Naive thymus-derived CD8-positive, alpha-beta T cell (primary cell): ENCODE data around the gene TCEAL9. TPM values are rescaled to one million over a fixed set of nuclear protein-coding genes. Genes with fewer than 3 reads are reported as not detected.
"Not testable (repeated sequence)": the region's sequence is repeated elsewhere in the genome, so short reads cannot be mapped to it uniquely, and the experiment has no call there.

Source experiments
- ATAC-seq, 2 donors: fragments of 150-1000 bp; cut with Tn5 transposase in 1 of 2; sonication (Bioruptor Pico), chemical (Tn5 transposase) in 1 of 2; 1 replicate in 1 of 2; 2 replicates in 1 of 2; pipeline ENCODE4 v1.10.0; 2021; ENCODE audit warnings: mild to moderate bottlenecking in 2 of 2, moderate library complexity in 2 of 2
- POLR2A ChIA-PET: fragments of 350-600 bp; sonication (Branson Sonifier 250); formaldehyde crosslinking; loops from one replicate; lab custom pipeline; 2021; ENCODE audit warnings: antibody characterized with exemption; lab: Charles Lee
- DNase-seq, 10 donors: peaks; one replicate each; pipeline versions ENCODE4 v3.0.0 to v3.0.0-alpha.2; 2020 to 2022
- H3K27ac Mint-ChIP-seq, 10 donors: one replicate each; pipeline ENCODE4 v1.8.0; 2020 to 2022; ENCODE audit warnings: mild to moderate bottlenecking in 10 of 10, mixed read lengths in 10 of 10, moderate library complexity in 4 of 10, inconsistent platforms in 1 of 10
- H3K27me3 Mint-ChIP-seq, 5 donors: one replicate each; pipeline ENCODE4 v1.8.0; 2021 to 2022; ENCODE audit warnings: mixed read lengths in 5 of 5
- H3K36me3 Mint-ChIP-seq, 3 donors: one replicate each; pipeline ENCODE4 v1.8.0; 2020 to 2022; ENCODE audit warnings: mixed read lengths in 3 of 3, mild to moderate bottlenecking in 2 of 3, inconsistent platforms in 1 of 3
- H3K4me1 Mint-ChIP-seq, 4 donors: one replicate each; pipeline ENCODE4 v1.8.0; 2021 to 2022; ENCODE audit warnings: mixed read lengths in 4 of 4
- H3K4me3 Mint-ChIP-seq, 10 donors: one replicate each; pipeline ENCODE4 v1.8.0; 2020 to 2022; ENCODE audit warnings: mild to moderate bottlenecking in 10 of 10, mixed read lengths in 10 of 10, moderate library complexity in 6 of 10, inconsistent platforms in 1 of 10
- H3K9me3 Mint-ChIP-seq, 9 donors: one replicate each; pipeline ENCODE4 v1.8.0; 2020 to 2022; ENCODE audit warnings: mixed read lengths in 9 of 9, mild to moderate bottlenecking in 3 of 9, inconsistent platforms in 1 of 9, moderate library complexity in 1 of 9
- polyA plus RNA-seq, 3 donors: library from polyadenylated mRNA; unstranded; fragments of 300-500 nt; fragmentation: Illumina TruSeq; gene quantifications; one replicate each; pipeline ENCODE4 v1.2.3, GENCODE V29; 2021
- total RNA-seq, 8 experiments: library from RNA in 2 of 8; stranded (reverse) in 2 of 8; gene quantifications; one replicate each; pipeline ENCODE4 v1.2.3 and lab custom pipeline; 2021 to 2026

TCEAL9 gene
- total and polyA plus RNA-seq, 5 experiments from 2014 or later: 1.3 to 5.2 (median 3.3) TPM

DNA sequence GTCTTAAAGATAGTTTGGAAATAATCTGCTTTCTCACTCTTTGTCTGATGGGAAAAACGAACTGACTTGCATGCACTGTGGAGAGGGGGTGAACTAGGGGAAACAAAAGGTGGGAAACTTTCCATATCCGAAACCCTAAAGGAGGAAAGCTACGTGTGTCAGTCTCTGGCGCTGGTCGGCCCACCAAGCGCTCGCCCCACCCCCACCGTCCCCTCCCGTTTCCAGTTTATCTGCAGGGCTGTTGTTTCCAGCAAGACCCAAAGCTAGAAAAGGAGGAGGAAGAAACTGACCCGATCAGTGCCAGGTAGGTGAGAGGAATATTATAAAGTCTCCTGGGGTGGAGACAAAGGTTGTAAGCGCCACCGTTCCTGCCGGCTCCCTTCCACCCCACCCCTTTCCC is 552 bp downstream of the TCEAL9 start:
- peak; percentile 14 to 50 for ATAC-seq
- Mint-ChIP-seq H3K4me3 (peak overlapping the region; percentile 83 to 93 (median 90)), H3K36me3 (no peaks in the 10 kb centered on the region), H3K9me3 (no peaks in the 10 kb centered on the region), H3K27me3 (peaks cover 0 to 4% (median 0%) of the 10 kb centered on the region in 5 donors), H3K27ac (peak overlapping the region in 8 of 10 donors; percentile 27 to 94 (median 80)), H3K4me1 (peaks cover 6 to 18% (median 8%) of the 10 kb centered on the region in 4 donors)
- POLR2A ChIA-PET: interaction anchor here (0.6 kb wide), 1 partner anchor 10 kb away, joined by 4 read pairs; no protein-coding TSS in a partner anchor
- DNase-seq: no peak

- Mint-ChIP-seq H3K27ac (no peak overlapping the region), H3K4me1 (peaks cover 6 to 18% (median 8%) of the 10 kb centered on the region in 4 donors), H3K27me3 (peaks cover 0 to 4% (median 0%) of the 10 kb centered on the region in 5 donors), H3K4me3 (peak overlapping the region in 4 of 10 donors; percentile 1 to 52 (median 47)), H3K9me3 (no peaks in the 10 kb centered on the region), H3K36me3 (no peaks in the 10 kb centered on the region)
- POLR2A ChIA-PET: no interaction called here
- ATAC-seq (no peak), DNase-seq (no peak)
Measured at GRCh38 chrX:103357871-103358270, 1.6 kb downstream of the TCEAL9 start.

GRCh38 chrX:103359605-103360004 is 3.3 kb downstream of the TCEAL9 start:
- not testable (repeated sequence) for H3K9me3 Mint-ChIP-seq, H3K36me3 Mint-ChIP-seq, ATAC-seq, H3K4me3 Mint-ChIP-seq, DNase-seq, H3K27ac Mint-ChIP-seq, H3K27me3 Mint-ChIP-seq
- H3K4me1 Mint-ChIP-seq: peaks cover 6 to 18% (median 8%) of the 10 kb centered on the region in 4 donors
- POLR2A ChIA-PET: interaction anchor here (0.6 kb wide), 1 partner anchor 1742 kb away, joined by 3 read pairs; no protein-coding TSS in a partner anchor

- POLR2A ChIA-PET: no interaction called here
- ATAC-seq (no peak), DNase-seq (no peak)
- Mint-ChIP-seq H3K9me3 (no peaks in the 10 kb centered on the region), H3K27ac (no peak overlapping the region), H3K4me3 (no peak overlapping the region), H3K36me3 (no peaks in the 10 kb centered on the region), H3K27me3 (no peaks in the 10 kb centered on the region), H3K4me1 (peaks cover 6 to 18% (median 8%) of the 10 kb centered on the region in 4 donors)
Measured at GRCh38 chrX:103360092-103360491, 3.8 kb downstream of the TCEAL9 start.

GRCh38 chrX:103360916-103361315 is 4.6 kb downstream of the TCEAL9 start:
- Mint-ChIP-seq H3K4me3 (no peak overlapping the region), H3K27ac (no peak overlapping the region), H3K4me1 (peaks cover 5 to 14% (median 7%) of the 10 kb centered on the region in 4 donors), H3K36me3 (no peaks in the 10 kb centered on the region), H3K27me3 (no peaks in the 10 kb centered on the region), H3K9me3 (no peaks in the 10 kb centered on the region)
- POLR2A ChIA-PET: no interaction called here
- DNase-seq (no peak), ATAC-seq (no peak)

GRCh38 chrX:103361798-103362197 is 5.5 kb downstream of the TCEAL9 start:
- H3K4me1 Mint-ChIP-seq: peaks cover 2 to 9% (median 3%) of the 10 kb centered on the region in 4 donors
- no peak overlapping the region for H3K27ac Mint-ChIP-seq
- no peaks in the 10 kb centered on the region for H3K9me3 Mint-ChIP-seq
- H3K36me3 Mint-ChIP-seq: no peaks in the 10 kb centered on the region
- no peak for ATAC-seq
- H3K4me3 Mint-ChIP-seq: no peak overlapping the region
- DNase-seq: no peak
- H3K27me3 Mint-ChIP-seq: no peaks in the 10 kb centered on the region
- POLR2A ChIA-PET: no interaction called here

GRCh38 chrX:103362474-103362873 is 6.2 kb downstream of the TCEAL9 start:
- no peaks in the 10 kb centered on the region for H3K27me3 Mint-ChIP-seq
- H3K27ac Mint-ChIP-seq: no peak overlapping the region
- DNase-seq (no peak), ATAC-seq (no peak)
- no peak overlapping the region for H3K4me3 Mint-ChIP-seq
- POLR2A ChIA-PET: no interaction called here
- peaks cover 1 to 3% (median 3%) of the 10 kb centered on the region in 4 donors for H3K4me1 Mint-ChIP-seq
- H3K36me3 Mint-ChIP-seq: no peaks in the 10 kb centered on the region
- H3K9me3 Mint-ChIP-seq: no peaks in the 10 kb centered on the region

DNA sequence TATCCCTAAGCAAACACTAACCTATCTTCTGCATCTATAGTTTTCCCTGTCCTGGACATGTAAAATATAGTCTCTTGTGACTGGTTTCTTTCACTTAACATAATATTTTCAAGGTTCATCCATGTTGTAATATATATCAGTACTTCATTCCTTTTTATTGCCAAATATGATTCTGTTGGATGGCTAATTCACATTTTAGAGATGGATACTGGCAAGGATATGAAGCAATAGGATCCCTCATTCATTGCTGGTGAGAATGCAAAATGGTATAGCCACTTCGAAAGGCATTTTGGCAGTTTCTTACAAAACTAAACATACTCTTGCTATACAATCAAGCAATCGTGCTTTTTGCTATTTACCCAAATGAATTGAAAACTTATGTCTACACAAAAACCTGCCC is 6.7 kb downstream of the TCEAL9 start:
- Mint-ChIP-seq H3K36me3 (no peaks in the 10 kb centered on the region), H3K9me3 (no peaks in the 10 kb centered on the region), H3K27me3 (no peaks in the 10 kb centered on the region), H3K27ac (no peak overlapping the region), H3K4me1 (peaks cover 0 to 1% (median 0%) of the 10 kb centered on the region in 4 donors), H3K4me3 (no peak overlapping the region)
- no peak for ATAC-seq
- POLR2A ChIA-PET: no interaction called here
- no peak for DNase-seq

- POLR2A ChIA-PET: interaction anchor here (1.5 kb wide), 1 partner anchor 9 kb away, joined by 3 read pairs; the partner anchor contains the start of gene BEX3
- no peaks in the 10 kb centered on the region for H3K9me3 Mint-ChIP-seq
- no peak overlapping the region for H3K4me3 Mint-ChIP-seq
- H3K27ac Mint-ChIP-seq: no peak overlapping the region
- DNase-seq (no peak), ATAC-seq (no peak)
- no peaks in the 10 kb centered on the region for H3K36me3 Mint-ChIP-seq
- no peaks in the 10 kb centered on the region for H3K4me1 Mint-ChIP-seq
- H3K27me3 Mint-ChIP-seq: no peaks in the 10 kb centered on the region
Measured at GRCh38 chrX:103367502-103367901, 11.2 kb downstream of the TCEAL9 start.

GRCh38 chrX:103369479-103369878 is 13.2 kb downstream of the TCEAL9 start:
- Mint-ChIP-seq H3K27me3 (no peaks in the 10 kb centered on the region), H3K9me3 (no peaks in the 10 kb centered on the region), H3K36me3 (no peaks in the 10 kb centered on the region), H3K27ac (no peak overlapping the region), H3K4me1 (no peaks in the 10 kb centered on the region), H3K4me3 (no peak overlapping the region)
- ATAC-seq (no peak), DNase-seq (no peak)
- POLR2A ChIA-PET: no interaction called here

DNA sequence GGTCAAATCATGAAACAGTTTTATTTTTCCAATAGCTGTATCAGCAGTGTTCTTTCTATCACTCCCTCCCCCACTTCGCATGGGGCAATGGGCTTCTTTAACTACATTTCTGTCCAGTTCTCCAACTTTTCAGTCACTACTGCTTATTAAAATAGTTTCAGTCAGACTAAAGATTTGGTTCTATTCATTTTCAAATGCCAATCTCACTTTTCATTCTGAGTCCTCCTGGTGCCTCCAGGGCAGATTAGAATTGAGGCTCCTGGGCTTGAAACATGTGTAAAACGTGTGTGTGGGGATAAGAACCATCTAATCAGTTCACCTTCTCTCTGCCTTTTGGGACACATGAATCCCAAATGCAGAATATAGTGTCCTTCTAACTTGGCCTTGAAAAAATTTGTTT is 16.6 kb downstream of the TCEAL9 start:
- Mint-ChIP-seq H3K36me3 (no peaks in the 10 kb centered on the region), H3K27ac (no peak overlapping the region), H3K9me3 (no peaks in the 10 kb centered on the region), H3K4me3 (no peak overlapping the region), H3K4me1 (peaks cover 4 to 11% (median 8%) of the 10 kb centered on the region in 4 donors), H3K27me3 (no peaks in the 10 kb centered on the region)
- DNase-seq (no peak), ATAC-seq (no peak)
- POLR2A ChIA-PET: no interaction called here

DNA sequence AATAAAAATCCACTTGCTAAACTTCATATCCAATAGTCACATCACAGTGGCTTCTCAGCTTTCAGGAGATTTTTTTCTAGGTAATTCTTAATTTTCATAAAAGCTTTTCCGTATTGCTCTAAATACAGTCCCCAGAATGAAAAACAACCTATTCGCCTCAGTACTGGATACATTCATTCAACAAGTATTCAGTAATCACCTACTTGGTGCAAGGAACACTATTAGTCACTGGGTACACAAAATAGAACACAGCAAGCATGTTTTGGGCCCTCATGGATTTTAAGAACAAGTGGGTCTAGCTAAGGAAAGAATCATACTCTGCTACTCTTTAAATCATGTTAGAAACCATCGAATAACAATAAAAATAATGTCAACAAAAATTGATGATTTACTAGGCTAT is 17.3 kb downstream of the TCEAL9 start:
- Mint-ChIP-seq H3K27ac (peak overlapping the region in 1 of 10 donors; percentile 5), H3K36me3 (no peaks in the 10 kb centered on the region), H3K4me3 (no peak overlapping the region), H3K4me1 (peaks cover 4 to 11% (median 8%) of the 10 kb centered on the region in 4 donors), H3K9me3 (no peaks in the 10 kb centered on the region), H3K27me3 (no peaks in the 10 kb centered on the region)
- DNase-seq: no peak
- ATAC-seq: no peak
- POLR2A ChIA-PET: no interaction called here

DNA sequence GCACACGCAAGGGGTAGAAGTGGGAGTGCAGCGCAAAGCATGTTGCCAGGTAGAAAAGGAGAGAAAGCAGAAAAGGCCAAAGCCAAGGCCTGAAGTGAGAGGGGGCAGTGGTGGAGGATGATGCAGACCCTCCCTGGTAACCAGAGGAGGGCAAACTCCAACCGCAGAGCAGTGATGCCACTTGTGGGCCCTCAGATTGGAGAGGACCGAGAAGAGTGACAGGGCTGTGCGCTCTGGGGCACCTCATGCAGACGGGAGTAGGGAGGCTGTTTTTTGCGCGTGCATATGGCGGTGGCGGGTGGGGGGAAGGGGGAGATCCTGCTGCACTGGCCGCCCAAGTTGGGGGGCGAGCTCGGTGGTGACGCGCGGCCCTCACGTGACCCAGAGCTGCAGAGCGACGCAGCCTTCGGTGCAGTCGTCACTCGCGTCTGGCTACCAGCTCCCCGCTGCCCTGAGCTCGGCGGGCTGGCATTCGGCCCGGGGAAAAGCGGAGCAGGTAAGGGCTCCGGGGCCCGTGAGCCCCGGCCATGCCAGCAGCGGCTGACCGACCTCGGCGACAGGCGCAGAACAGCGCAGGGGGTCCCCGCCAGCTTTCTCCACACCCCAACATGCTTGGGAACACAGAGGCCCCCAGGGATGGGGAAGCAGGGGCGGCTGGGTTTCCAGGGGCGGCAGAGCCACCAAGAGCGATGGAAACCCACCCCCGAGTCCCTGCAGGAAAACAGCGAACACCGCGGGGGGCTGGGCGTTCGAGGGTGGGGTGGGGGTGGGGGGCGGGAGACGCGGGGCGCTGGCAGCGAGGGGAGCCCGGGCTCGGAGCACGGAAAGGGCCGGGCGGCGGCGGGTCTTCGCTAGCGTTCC is 20.0 kb downstream of the TCEAL9 start, which contains the start of gene BEX3:
Gene BEX3 (plus strand): TSS at position 421 of the 861 bp plus-strand sequence. CDS start 984 bp downstream, outside the sequence.
- DNase-seq (peak in 9 of 10 donors; percentile 22 to 74 (median 53)), ATAC-seq (peak; percentile 90)
- Mint-ChIP-seq H3K4me3 (peak within 1 kb of the TSS; percentile 79 to 88 (median 84)), H3K4me1 (peaks cover 4 to 11% (median 8%) of the 10 kb centered on the region in 4 donors), H3K27me3 (no peaks in the 10 kb centered on the region), H3K9me3 (no peaks in the 10 kb centered on the region), H3K27ac (peak within 1 kb of the TSS; percentile 54 to 91 (median 86)), H3K36me3 (no peaks in the 10 kb centered on the region)
- POLR2A ChIA-PET: interaction anchor here (0.7 to 0.9 kb wide), 3 partner anchors 8 to 118 kb away, joined by 3 to 5 read pairs (median 4); no protein-coding TSS in a partner anchor
